HG03045 (cell line): ENCODE results near the gene GATAD2A.

ENCODE experiments used
- ATAC-seq: cut with Tn5 transposase; IDR thresholded peaks from one replicate; pipeline ENCODE4 v1.9.1; 2021; ENCODE audit warnings: mild to moderate bottlenecking, moderate library complexity; ENCODE audit not compliant: unreplicated experiment

The GATAD2A gene

DNA sequence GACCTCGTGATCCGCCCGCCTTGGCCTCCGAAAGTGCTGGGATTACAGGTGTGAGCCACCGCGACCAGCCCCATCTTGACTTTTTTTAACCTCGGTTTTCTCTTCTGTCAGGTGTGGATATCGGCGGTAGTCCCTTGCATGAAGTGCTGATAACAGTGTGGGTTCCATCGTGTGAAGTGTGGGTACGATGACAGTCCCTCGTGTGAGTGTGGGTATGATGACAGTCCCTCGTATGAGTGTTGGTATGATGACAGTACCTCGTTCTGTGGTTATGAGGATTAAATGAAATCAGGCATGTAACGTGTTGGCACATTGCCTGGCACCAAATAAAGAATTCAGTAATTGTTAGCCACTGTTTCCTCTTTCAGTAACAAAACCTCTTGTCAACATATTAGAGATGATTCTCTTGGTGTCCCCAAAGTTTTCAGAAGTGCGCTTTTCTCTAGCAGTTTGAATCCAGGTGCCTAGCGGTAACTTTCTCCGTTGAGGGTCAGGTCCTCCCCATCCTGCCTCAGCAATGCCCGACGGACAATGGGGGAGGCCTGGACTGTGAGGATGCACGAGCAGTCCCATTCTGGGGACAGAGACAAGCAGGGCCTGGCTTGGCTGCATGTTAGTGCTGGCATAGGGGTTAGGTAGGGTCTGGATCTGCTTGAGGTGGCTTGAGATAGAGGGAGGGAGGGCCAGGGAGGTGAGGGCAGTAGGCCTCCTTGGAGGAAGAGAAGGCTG lies 15.3 kb downstream of the GATAD2A start:
- ATAC-seq, result no peak

DNA sequence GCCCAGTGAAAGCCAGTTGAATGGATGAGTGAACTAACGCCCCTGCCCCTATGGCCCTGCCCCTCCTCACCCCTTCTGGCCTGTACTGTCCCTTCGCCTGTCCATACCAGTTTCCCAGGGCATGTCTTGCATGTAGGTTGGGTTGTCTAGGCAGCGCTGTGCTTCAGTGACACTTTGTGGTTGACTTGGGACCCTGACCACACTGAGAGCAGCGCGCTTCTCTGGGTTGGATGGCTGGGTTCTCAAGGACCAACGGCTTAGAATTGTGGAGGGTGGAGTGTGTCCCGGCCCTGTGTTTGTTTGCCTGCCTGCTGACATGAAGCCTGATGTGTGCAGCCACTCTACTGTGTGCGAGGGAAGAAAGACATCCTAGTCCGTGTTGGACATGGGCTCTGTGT lies 15.8 kb downstream of the GATAD2A start:
- no peak for ATAC-seq

DNA sequence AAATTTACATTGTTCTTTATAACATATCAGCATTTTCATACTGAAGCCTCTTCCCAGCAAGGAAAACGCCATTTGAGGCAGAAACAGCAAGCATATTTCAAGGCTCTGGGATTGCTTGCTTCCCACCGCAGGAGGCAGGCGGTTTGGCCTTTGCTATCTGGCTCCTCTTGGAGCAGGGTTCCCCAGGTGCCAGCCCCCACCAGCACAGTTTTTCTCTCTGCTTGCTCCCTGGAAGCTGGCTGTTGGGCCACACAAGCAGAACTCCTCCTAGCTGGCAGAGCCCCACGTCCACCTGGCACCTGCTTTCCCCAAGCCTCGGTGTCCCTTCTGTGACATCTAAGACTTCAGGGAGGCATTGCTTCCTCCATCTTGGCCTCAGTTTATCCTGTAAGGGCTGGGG lies 16.7 kb downstream of the GATAD2A start:
- ATAC-seq, result no peak

DNA sequence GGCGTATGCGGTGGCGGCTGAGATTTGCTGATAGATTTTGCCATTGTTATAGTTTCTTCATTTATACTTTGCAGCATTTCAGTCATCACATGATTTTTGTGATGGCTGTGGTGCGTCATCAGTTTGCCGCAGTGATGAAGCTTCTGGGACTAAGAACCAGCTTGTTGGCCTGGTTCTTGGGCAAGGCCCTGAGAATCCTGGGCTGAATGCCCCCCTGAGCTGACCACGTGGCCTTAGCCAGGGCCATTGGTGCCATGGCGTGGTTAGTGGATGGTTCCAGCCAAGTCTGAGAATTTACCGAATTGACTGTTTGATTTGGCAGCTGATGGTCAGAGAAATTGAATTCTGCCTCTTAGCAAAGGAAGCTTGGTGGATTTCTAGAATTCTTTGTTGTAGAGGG lies 17.8 kb downstream of the GATAD2A start:
- no peak for ATAC-seq

DNA sequence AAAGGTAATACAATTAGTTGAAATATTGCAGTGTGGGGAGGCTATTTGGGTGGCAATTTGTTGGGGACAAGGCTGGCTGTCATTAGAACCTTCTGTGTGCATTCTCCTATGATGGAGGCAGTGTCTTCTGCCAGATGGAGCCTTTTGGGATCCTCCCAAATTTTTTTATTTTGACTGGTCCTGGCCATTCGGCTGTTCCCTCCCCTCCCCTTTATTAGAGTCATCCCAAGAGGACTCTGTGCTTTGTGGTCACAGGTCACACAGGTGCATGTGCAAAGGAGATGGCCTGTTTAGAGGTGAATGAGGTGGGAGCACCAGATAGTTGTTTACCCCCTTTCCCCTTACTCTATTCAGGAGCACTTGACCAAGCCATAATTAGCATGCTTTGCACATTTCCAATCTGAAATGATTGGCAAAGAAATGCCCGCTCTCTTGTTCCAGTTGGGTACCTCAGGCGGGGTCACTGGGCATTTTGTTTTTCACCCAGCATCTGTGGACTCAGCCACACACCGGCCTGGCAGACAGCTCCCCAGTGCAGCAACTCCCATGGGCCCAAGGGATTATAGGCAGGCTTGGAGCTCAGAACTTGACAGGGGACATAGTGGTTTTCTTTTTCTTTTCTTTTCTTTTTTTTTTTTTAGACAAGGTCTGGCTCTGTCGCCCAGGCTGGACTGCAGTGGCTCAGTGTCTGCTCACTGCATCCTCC lies 19.8 kb downstream of the GATAD2A start:
- no peak for ATAC-seq

DNA sequence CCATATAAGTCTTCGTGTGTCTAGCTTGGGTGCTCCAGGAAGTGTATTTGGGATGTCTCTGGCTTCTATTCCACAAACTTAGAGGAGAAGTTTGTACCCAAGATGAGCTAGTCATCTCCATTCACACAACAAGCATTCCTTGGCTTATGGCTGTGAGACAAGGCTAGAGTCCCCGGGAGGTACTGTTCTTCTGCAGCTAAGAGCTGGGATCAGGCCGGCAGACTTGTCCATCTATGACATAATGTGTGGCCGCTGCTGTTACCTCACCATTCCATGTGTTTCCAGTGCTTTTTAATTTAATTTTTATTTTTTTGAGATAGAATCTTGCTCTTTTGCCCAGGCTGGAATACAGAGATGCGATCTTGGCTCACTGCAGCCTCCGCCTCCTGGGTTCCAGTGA lies 20.7 kb downstream of the GATAD2A start:
- no peak for ATAC-seq

DNA sequence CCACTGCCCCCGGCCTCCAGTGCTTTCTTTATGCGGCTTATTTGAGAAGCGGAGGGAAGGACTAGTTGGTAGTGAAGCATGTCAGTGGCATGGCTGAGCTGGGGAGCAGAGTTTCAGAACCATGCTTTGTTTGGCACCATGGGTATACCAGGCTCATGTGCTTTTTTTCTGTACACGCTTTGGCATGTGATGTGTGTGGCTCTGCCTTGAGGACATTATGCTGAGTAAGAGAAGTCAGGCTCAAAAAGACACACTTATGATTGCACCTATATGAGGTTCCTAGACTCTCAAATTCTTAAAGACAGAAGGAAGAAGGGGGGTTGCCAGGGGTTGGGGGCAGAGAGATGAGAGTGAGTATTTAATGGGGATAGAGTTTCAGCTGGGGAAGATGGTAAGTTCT lies 21.3 kb downstream of the GATAD2A start:
- ATAC-seq, result no peak

DNA sequence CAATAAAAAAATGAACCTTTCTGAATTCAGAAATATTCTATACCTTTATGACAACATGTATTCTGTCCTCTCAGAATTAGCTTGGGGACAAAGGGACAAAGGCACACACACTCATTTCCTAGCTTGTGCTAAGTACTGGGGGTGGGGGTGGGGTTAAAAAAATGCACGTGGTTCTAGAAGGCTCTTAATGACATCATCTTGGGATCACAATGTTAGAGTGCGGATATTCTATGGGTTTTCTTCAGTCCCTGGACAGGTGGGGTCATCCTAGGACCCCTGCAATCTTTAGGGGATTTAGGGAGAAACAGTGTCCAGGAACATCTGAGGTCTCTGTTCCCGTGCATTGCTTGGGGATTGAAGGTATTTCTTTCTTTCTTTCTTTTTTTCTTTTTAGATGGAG lies 21.8 kb downstream of the GATAD2A start:
- ATAC-seq, result no peak

DNA sequence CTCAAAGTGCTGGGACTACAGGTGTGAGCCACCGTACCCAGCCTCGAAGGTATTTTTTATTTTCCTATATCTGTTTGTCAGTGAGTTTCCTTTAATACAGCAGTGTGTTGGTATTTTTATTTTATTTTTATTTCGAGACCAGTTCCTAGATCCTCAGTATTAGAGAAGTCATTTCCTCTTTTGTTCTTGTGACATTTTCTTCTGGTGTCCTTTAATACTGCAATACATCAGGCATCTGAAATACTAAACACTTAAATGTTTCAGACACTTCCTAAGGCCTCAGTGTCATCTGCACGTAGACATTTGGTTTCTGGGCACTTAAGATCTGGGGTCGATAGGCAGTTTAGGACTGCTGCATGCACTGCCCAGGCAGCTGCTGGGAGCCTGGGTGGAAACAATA lies 22.5 kb downstream of the GATAD2A start:
- no peak for ATAC-seq

DNA sequence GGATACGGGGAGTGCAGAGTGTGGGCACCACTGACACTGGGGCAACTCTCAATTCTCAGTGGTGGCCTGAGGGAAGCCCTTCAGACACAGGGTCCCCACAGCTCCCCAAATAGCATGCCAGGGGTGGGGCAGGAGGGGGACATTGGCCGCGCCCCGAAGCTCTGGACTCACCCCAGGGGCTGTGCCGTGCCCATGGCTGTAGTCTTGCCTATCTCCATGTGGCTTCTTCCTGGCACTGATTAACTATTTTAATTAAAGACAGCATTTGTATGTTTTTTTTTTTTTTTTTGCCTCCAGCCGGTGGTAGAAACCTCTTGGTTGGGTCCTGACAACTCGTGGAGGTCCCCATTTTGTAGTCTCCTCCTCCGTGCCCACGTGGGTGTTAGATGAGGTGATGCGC lies 23.3 kb downstream of the GATAD2A start:
- ATAC-seq, result no peak

DNA sequence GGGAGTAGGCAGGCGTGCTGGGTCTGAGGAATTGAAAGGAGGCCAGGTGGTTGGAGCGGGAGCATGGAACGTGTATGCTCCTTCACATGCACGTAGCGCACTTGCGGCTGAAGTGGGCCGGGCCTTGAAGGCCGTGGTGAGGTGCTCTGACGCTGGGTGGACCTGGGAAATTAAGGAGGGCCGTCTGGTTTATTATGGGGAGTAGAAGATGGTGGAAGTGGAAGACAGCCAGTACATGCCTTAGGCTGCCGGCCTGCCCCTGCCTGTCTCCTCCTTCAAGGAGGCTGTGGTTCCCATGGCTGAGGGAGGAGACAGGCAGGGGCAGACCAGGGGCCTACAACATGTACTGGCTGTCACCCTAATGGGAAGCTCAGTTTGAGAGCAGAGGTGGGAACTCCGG lies 23.9 kb downstream of the GATAD2A start:
- no peak for ATAC-seq

DNA sequence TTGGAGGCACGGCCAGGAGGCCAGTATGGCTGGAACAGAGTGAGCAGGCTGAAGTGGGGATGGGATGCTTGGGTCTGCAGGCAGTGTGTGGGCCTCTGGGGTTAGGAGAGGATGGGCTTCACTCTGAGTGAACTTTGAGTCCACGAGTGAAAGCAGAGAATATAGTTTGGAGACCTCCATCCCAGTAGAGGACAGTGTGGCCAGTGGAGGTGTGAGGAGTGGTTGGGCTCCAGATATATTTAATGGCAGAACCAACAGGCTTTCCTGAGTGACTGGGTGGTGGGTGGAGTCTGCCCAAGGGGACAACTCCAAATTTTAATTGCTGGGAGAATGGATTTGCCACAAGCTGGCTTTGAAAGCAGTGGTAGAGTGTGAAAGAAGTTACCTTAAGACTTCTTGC lies 27.3 kb downstream of the GATAD2A start:
- no peak for ATAC-seq

DNA sequence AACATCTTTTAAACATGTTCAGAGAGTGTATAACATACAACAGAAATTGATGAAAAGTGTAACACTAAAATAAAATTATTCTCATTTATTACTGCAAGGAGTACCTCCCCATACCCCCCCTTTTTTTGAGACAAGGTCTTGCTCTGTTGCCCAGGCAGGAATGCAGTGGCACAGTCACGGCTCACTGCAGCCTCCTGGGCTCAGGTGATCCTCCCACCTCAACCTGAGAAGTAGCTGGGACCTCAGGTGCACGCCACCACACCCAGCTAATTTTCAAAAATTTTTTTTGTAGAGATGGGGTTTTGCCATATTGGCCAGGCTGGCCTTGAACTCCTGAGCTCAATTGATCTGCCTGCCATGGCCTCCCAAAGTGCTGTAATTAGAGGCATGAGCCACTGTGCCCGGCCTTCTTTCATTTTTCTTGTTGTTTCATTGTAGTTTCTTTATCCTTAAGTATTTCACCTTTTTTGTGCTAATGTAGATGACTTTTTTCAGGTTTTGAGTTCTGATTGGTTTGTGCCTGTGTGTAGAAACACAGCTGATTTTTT lies 28.3 kb downstream of the GATAD2A start:
- ATAC-seq, result no peak

DNA sequence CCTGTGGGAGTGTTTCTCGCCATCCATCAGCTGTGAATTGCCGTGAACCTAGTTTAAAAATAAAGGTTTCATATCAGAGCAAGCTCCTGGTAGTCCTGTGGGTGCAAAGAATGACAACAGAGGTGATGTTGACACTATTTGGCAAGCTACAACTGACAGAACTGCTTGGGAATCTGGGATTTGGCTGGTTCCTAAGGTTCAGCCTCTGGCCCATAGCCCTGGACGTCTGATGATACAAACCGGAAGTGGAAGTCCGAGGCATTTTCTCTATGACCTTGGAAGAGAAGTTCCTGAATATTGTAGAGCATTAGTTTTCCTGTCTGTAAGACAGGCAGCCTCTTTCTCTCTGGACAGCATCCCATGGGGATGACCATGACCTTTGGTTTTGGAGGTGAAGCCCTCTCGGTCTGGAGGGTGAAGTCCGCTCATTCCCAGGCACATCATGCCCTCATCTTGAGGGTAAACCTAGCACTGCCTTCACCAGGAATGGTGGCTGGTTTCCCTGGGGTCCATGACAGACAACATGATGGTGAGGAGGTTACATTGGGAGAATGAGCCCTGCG lies 29.1 kb downstream of the GATAD2A start:
- ATAC-seq, result no peak

DNA sequence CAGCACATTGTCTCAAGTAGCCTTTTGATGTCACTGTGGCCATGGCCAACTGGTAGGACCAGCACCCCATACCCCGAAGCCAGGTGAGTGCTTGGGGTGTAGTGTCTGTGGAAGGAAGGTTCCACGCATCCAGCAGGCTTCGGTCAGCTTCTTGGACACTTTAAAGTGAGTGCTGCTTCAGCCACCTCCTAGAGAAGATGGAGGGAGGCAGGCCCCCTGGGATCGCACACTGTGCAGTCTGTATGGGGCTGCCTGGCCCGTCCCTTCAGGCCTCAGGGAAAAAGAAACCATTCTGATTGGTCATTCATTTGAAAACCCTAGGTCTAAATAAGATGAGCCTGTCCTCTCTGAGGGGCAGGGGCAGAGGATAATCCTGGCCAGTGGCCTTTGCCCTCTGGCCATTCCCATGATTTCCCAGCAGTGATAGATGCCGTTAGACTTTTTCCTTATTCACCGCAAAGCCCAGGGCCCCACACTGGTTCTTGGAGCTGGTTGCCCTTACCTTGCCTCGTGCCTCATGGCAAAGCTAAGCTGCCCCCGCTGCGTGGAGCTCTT lies 30.7 kb downstream of the GATAD2A start:
- ATAC-seq, result no peak

DNA sequence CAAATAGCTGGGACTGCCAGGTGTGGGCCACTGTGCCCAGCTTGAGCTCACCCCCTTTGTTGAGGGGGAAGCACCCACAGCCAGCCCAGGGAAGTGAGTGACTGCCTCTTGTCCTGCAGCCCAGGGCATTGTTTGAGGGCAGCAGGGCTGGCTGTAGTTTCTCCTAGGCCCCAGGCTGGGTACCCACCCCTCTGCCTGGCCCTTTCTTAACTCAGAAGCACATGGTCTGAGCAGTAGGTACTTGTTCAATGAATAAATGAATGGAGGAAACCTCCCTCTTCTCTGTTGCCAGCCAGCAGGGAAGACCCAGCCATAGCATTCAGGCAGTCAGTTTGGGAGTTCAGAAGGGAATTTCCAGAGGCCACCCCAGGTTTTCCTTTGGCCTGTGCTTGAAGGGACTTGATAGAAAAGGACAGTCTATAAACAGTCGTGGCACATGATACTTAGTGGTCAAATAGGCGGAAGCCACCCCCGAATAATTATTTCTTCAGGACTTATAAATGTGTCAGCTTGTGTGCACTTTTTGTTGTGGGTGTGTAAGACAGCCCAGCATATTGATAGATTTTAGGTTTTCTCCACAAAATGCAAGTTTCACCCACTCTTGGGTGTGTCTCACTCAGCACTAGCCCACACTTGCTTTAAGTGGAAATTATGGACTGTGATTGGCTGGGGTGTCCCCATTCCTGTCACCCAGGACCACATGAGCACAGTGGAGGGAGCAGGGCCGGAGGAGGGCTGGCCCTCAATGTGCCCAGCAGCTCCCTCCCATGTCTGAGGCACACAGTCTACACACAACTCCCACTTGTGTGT lies 33.1 kb downstream of the GATAD2A start:
- ATAC-seq, result no peak

DNA sequence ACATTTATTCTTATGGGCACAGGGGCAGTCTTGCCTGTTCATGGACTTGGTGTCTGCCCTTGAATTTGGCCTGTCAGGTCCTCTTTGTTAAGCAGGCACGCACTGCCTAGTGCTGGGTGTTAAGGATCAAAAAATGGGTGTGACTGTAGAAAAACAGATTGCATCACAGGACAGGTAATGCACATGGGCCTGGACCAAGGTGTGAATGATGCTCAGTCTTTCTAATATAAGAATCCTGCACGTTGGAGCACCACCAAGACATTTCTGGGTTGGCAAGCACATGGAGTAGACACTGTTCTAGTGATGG lies 33.7 kb downstream of the GATAD2A start:
- ATAC-seq, result no peak

DNA sequence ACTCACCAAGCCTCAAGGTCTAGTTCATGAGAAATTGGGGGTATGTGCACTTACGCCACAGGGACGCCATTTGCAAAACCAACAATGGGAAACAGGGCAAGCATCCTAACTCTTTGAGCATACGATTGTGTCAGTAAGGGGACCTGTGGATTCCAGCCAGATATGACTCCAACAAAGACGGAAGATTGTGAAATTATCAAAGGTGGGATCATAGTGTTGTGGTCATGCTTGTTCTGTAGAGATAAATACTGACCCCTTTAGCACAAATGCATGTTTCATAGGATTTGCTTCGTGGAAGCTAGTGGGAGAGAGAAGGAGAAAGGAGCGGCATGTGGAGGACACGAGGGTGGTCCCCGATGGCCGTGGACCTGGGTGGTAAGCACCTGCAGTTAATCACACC lies 37.8 kb downstream of the GATAD2A start:
- no peak for ATAC-seq

DNA sequence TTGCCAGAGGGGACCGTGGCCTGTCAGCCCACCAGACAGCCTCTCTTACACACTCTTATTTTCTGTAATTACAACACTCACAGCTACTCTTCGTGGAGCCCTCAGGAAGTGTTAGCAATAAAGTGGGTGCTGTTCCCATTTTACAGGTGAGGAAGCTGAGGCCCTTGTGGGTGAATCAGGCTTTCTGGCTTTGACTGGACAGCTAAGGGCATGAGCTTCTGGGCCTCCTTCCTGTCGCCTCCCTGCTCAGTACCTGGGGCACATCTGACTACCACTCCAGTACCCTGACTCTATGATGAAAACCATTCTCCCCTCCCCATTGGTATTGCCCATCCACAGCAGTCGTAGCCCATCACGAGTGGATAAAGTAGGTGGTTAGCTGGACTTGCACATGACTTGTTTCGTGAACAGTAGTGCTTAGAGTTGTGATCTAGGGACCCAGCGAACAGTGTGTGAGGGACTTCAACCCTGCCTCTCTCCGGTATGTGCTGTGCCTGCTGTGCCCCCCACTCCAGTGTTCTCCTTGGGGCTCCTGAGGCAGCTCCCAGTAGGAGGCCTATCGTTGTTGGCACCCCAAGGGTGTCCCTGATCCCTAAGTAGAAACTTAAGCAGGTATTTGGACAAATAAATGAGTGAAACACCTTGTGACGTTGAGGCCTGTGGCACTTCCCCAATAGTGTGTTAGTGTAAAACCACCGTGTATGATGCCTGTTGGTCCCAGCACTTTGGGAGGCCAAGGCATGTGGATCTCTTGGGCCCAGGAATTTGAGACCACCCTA lies 38.6 kb downstream of the GATAD2A start:
- ATAC-seq, result no peak

DNA sequence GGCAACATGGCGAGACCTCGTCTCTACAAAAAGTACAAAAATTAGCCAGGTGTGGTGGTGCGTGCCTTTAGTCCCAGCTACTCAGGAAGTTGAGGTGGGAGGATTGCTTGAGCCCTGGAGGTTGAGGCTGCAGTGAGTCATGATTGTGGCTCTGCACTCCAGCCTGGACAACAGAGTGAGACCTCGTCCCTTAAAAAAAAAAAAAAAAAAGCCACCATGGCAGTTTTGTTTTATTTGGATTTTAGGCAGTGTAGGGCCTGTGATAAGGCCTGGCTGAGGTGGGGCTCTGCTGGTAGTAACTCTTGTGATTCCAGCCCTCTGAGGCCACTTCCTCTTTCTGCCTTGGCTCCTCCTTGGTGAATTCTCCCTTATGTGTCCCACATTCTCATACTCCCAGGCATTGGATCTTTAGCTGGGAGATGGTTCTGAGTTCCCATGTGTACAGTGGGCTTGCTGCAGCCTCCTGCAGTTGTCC lies 39.2 kb downstream of the GATAD2A start:
- no peak for ATAC-seq
